ENCODE results near the gene IGF2BP2. TPM values are rescaled to one million over a fixed set of nuclear protein-coding genes. Genes with fewer than 3 reads are reported as not detected.

Gene IGF2BP2
- total and polyA plus RNA-seq, 2 donors (not counting 1 experiment from before 2014, with no cell fraction given) = 0.01 TPM; not detected in 1

- intact Hi-C loops (cut with micrococcal nuclease) = no loop called here
- POLR2A ChIA-PET = no interaction called here
- Mint-ChIP-seq H3K27ac (no peak overlapping the region), H3K27me3 (peaks cover 10% of the 10 kb centered on the region), H3K4me1 (no peaks in the 10 kb centered on the region), H3K4me3 (no peak overlapping the region), H3K9me3 (ENCODE audit: insufficient read depth) (no peaks in the 10 kb centered on the region)
- Histone ChIP-seq H3K36me3 (replicated peaks in 1 of 2; ENCODE audit: control extremely low read depth in 1 of 2, control insufficient read depth in 1 of 2, extremely low read depth in 1 of 2, insufficient read depth in 2 of 2, low read length in 1 of 2) (no peaks in the 10 kb centered on the region), H2AFZ (ENCODE audit: insufficient read depth, low read depth, low read length, poor library complexity, severe bottlenecking) (no peak overlapping the region), H4K20me1 (ENCODE audit: control insufficient read depth, insufficient read depth, low read length, poor library complexity, severe bottlenecking) (no peaks in the 10 kb centered on the region), H3K4me2 (replicated peaks; ENCODE audit: low read depth, low read length, poor library complexity, severe bottlenecking) (no peak overlapping the region), H3K9me3 (ENCODE audit: control extremely low read depth in 1 of 3, control insufficient read depth in 2 of 3, insufficient read depth in 1 of 3, low read length in 2 of 3) (no peaks in the 10 kb centered on the region), H3K9ac (ENCODE audit: low read length) (no peak overlapping the region), H3K27ac (ENCODE audit: low read length in 2 of 2) (no peak overlapping the region), H3K4me1 (ENCODE audit: control insufficient read depth in 2 of 2, insufficient read depth in 2 of 2, low read length in 2 of 2) (no peaks in the 10 kb centered on the region), H3K4me3 (ENCODE audit: control extremely low read depth in 1 of 5, extremely low read depth in 1 of 5, insufficient read depth in 1 of 5, low read depth in 2 of 5, low read length in 4 of 5) (no peak overlapping the region), H3K27me3 (replicated peaks in 1 of 4; ENCODE audit: control extremely low read depth in 1 of 4, control insufficient read depth in 3 of 4, insufficient read depth in 4 of 4, low read length in 3 of 4) (no peaks in the 10 kb centered on the region), H3K79me2 (ENCODE audit: control insufficient read depth, insufficient read depth, low read length) (no peaks in the 10 kb centered on the region)
- TF ChIP-seq EZH2 (IDR thresholded peaks at IDR 0.05; ENCODE audit: borderline replicate concordance, insufficient read depth, low read depth, low read length, poor library complexity, severe bottlenecking) (no peak), CTCF (IDR thresholded peaks at IDR 0.05) (no peak)
- WGBS (ENCODE audit: insufficient coverage) = 92% methylated on average over 2 of the region's 5 CpGs
- ATAC-seq (ENCODE audit: low read depth) (no peak), DNase-seq (no peak)
- CTCF ChIA-PET = no interaction called here
Observed at GRCh38 chr3:185737740-185738680, 86.8 kb downstream of the IGF2BP2 start.

- Histone ChIP-seq H3K27me3 (replicated peaks in 1 of 4; ENCODE audit: control extremely low read depth in 1 of 4, control insufficient read depth in 3 of 4, insufficient read depth in 4 of 4, low read length in 3 of 4) (no peaks in the 10 kb centered on the region), H3K79me2 (ENCODE audit: control insufficient read depth, insufficient read depth, low read length) (no peaks in the 10 kb centered on the region), H3K9ac (ENCODE audit: low read length) (no peak overlapping the region), H3K4me2 (replicated peaks; ENCODE audit: low read depth, low read length, poor library complexity, severe bottlenecking) (no peak overlapping the region), H3K4me3 (ENCODE audit: control extremely low read depth in 1 of 5, extremely low read depth in 1 of 5, insufficient read depth in 1 of 5, low read depth in 2 of 5, low read length in 4 of 5) (no peak overlapping the region), H3K4me1 (ENCODE audit: control insufficient read depth in 2 of 2, insufficient read depth in 2 of 2, low read length in 2 of 2) (no peaks in the 10 kb centered on the region), H3K9me3 (ENCODE audit: control extremely low read depth in 1 of 3, control insufficient read depth in 2 of 3, insufficient read depth in 1 of 3, low read length in 2 of 3) (no peaks in the 10 kb centered on the region), H3K27ac (ENCODE audit: low read length in 2 of 2) (no peak overlapping the region), H2AFZ (ENCODE audit: insufficient read depth, low read depth, low read length, poor library complexity, severe bottlenecking) (no peak overlapping the region), H4K20me1 (ENCODE audit: control insufficient read depth, insufficient read depth, low read length, poor library complexity, severe bottlenecking) (no peaks in the 10 kb centered on the region), H3K36me3 (replicated peaks in 1 of 2; ENCODE audit: control extremely low read depth in 1 of 2, control insufficient read depth in 1 of 2, extremely low read depth in 1 of 2, insufficient read depth in 2 of 2, low read length in 1 of 2) (no peaks in the 10 kb centered on the region)
- WGBS (ENCODE audit: insufficient coverage) = 90% methylated on average over 2 of the region's 3 CpGs
- no peaks in the 10 kb centered on the region for H3K4me1 Mint-ChIP-seq
- DNase-seq (no peak), ATAC-seq (ENCODE audit: low read depth) (no peak)
- no peak overlapping the region for H3K4me3 Mint-ChIP-seq
- peaks cover 17% of the 10 kb centered on the region for H3K27me3 Mint-ChIP-seq
- no peaks in the 10 kb centered on the region for H3K9me3 Mint-ChIP-seq (ENCODE audit: insufficient read depth)
- TF ChIP-seq EZH2 (IDR thresholded peaks at IDR 0.05; ENCODE audit: borderline replicate concordance, insufficient read depth, low read depth, low read length, poor library complexity, severe bottlenecking) (no peak), CTCF (IDR thresholded peaks at IDR 0.05) (no peak)
- H3K27ac Mint-ChIP-seq = no peak overlapping the region
- ChIA-PET CTCF (interaction anchor here (1.3 kb wide), 1 partner anchor 10 kb away, joined by 3 read pairs; no protein-coding TSS in a partner anchor), POLR2A (no interaction called here)
- intact Hi-C loops (cut with micrococcal nuclease) = no loop called here
Observed at GRCh38 chr3:185737020-185737419, 87.8 kb downstream of the IGF2BP2 start.
